SK-N-SH (cell line): Measurements from ENCODE around the gene MEN1.

Source experiments
- CTCF ChIP-seq: fragments of 200-600 bp; sonication (generic); IDR thresholded peaks from 2 replicates; pipeline ENCODE4 v1.6.1; 2017; ENCODE audit warnings: antibody characterized with exemption, mild to moderate bottlenecking, moderate library complexity
- ELF1 ChIP-seq: IDR thresholded peaks from 2 replicates; pipeline ENCODE4 v1.4.0; 2012
- EP300 ChIP-seq, 2 experiments: IDR thresholded peaks; 2 replicates each; pipeline versions ENCODE4 v1.4.0 to v1.6.1; 2012; ENCODE audit warnings: borderline replicate concordance in 1 of 2, low read depth in 1 of 2, low read length in 1 of 2
- GABPA ChIP-seq: IDR thresholded peaks from 2 replicates; pipeline ENCODE4 v1.4.0; 2012; ENCODE audit warnings: low read depth, mild to moderate bottlenecking
- POLR2AphosphoS5 ChIP-seq: IDR thresholded peaks from 2 replicates; pipeline ENCODE4 v1.6.1; 2012; ENCODE audit warnings: low read depth, low read length
- RCOR1 ChIP-seq: fragments of 150-350 bp; IDR thresholded peaks from 2 replicates; pipeline ENCODE4 v1.6.1; 2017; ENCODE audit warnings: antibody characterized with exemption, low read length
- RFX5 ChIP-seq: IDR thresholded peaks from 2 replicates; pipeline ENCODE4 v1.6.1; 2012; ENCODE audit warnings: mild to moderate bottlenecking, improper control_type of control experiment, low read length
- SMC3 ChIP-seq: IDR thresholded peaks from 2 replicates; pipeline ENCODE4 v1.6.1; 2012; ENCODE audit warnings: low read depth, low read length, improper control_type of control experiment
- TF ChIP-seq, protein P1 (sequence below): IDR thresholded peaks from 2 replicates; pipeline ENCODE4 v1.4.0; 2012; ENCODE audit warnings: low read depth, borderline replicate concordance

DNA sequence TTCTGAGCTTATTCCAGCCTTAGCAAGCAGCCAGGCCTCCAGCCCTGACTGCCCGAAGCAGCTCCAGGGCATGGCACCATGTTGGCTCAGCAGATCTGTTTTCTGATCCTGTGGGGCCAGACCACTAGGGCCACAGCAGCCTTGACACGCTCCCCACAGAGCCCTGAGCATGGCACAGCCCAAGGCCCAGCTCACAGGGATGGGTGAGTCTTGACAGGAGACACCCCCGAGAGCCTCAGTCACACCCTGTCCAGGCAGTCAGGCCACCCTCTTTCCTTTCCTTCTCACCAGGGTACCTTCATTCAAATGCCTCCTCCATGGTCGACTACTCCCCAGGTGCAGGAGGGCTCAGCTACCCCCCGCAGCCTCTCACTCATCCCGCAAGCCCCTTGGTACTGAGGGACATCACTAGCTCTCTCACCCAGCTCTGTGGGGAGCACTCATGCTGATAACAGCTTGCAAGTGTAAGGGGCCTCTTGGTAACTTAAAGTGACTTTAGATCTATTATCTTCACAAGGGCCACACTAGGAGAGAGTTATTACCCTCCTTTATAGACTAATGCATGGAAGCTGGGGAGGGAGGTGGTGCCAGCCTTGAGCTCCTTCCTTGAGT, 38.0 kb upstream of the MEN1 start:
- TF ChIP-seq ELF1 = no peak
- TF ChIP-seq RCOR1 = no peak
- no peak for TF ChIP-seq RFX5
- TF ChIP-seq CTCF = no peak
- no peak for TF ChIP-seq EP300 (IDR thresholded peaks at IDR 0.05; ENCODE audit: borderline replicate concordance in 1 of 2, low read depth in 1 of 2, low read length in 1 of 2)
- TF ChIP-seq, protein P1, sequence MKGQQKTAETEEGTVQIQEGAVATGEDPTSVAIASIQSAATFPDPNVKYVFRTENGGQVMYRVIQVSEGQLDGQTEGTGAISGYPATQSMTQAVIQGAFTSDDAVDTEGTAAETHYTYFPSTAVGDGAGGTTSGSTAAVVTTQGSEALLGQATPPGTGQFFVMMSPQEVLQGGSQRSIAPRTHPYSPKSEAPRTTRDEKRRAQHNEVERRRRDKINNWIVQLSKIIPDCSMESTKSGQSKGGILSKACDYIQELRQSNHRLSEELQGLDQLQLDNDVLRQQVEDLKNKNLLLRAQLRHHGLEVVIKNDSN = no peak
- TF ChIP-seq POLR2AphosphoS5 = no peak
- TF ChIP-seq GABPA = no peak
- TF ChIP-seq SMC3 = no peak
